Trophoblast cell (in vitro differentiated cells and primary cell): ENCODE results near the gene TAOK1.

Experiments used
- DNase-seq, 2 donors: peaks; one replicate each; pipeline ENCODE4 v3.0.0-alpha.2; 2016
- H2AFZ ChIP-seq: 2 replicates; pipeline ENCODE4 v1.6.1; 2013; ENCODE audit warnings: low read length, moderate library complexity, mild to moderate bottlenecking; ENCODE audit not compliant: insufficient read depth, poor library complexity
- H2AK5ac ChIP-seq: 2 replicates; pipeline ENCODE4 v1.6.1; 2013; ENCODE audit warnings: mild to moderate bottlenecking, low read length
- H2BK120ac ChIP-seq: 2 replicates; pipeline ENCODE4 v1.6.1; 2013; ENCODE audit warnings: low read length, mild to moderate bottlenecking, moderate library complexity; ENCODE audit not compliant: insufficient read depth, poor library complexity
- H2BK12ac ChIP-seq: 2 replicates; pipeline ENCODE4 v1.6.1; 2013; ENCODE audit warnings: mild to moderate bottlenecking, low read length, moderate library complexity
- H2BK5ac ChIP-seq: 2 replicates; pipeline ENCODE4 v1.6.1; 2013; ENCODE audit warnings: low read length, low read depth, moderate library complexity, mild to moderate bottlenecking; ENCODE audit not compliant: poor library complexity
- H3K14ac ChIP-seq: 2 replicates; pipeline ENCODE4 v1.6.1; 2013; ENCODE audit warnings: mild to moderate bottlenecking, low read length
- H3K18ac ChIP-seq: 2 replicates; pipeline ENCODE4 v1.6.1; 2013; ENCODE audit warnings: mild to moderate bottlenecking, low read length
- H3K23ac ChIP-seq: 2 replicates; pipeline ENCODE4 v1.6.1; 2013; ENCODE audit warnings: low read length
- H3K27ac ChIP-seq: 2 replicates; pipeline ENCODE4 v1.5.1; 2013; ENCODE audit warnings: low read depth, mild to moderate bottlenecking, inconsistent platforms, low read length, moderate library complexity
- H3K27me3 ChIP-seq: 2 replicates; pipeline ENCODE4 v1.6.1; 2013; ENCODE audit warnings: inconsistent platforms, mild to moderate bottlenecking, low read length, moderate library complexity; ENCODE audit not compliant: insufficient read depth
- H3K36me3 ChIP-seq, 2 experiments: 1 replicate in 1 of 2; 2 replicates in 1 of 2; pipeline ENCODE4 v1.6.1; 2013; ENCODE audit warnings: low read length in 2 of 2, mild to moderate bottlenecking in 2 of 2, moderate library complexity in 1 of 2; ENCODE audit not compliant: insufficient read depth in 2 of 2, control insufficient read depth in 1 of 2
- H3K4ac ChIP-seq: 2 replicates; pipeline ENCODE4 v1.6.1; 2013; ENCODE audit warnings: low read depth, mild to moderate bottlenecking, low read length, moderate library complexity
- H3K4me1 ChIP-seq, 2 experiments: 1 replicate in 1 of 2; 2 replicates in 1 of 2; pipeline ENCODE4 v1.6.1; 2013; ENCODE audit warnings: low read length in 2 of 2, mild to moderate bottlenecking in 2 of 2, moderate library complexity in 1 of 2; ENCODE audit not compliant: insufficient read depth in 2 of 2, control insufficient read depth in 1 of 2
- H3K4me2 ChIP-seq: 2 replicates; pipeline ENCODE4 v1.6.1; 2013; ENCODE audit warnings: inconsistent platforms, mild to moderate bottlenecking, low read length, moderate library complexity
- H3K4me3 ChIP-seq: 2 replicates; pipeline ENCODE4 v1.5.1; 2013; ENCODE audit warnings: mild to moderate bottlenecking, low read depth, low read length, inconsistent platforms
- H3K79me1 ChIP-seq: one replicate; pipeline ENCODE4 v1.6.1; 2013; ENCODE audit warnings: low read length
- H3K79me2 ChIP-seq: 2 replicates; pipeline ENCODE4 v1.6.1; 2013; ENCODE audit warnings: low read length, mild to moderate bottlenecking; ENCODE audit not compliant: control insufficient read depth, insufficient read depth, poor library complexity
- H3K9ac ChIP-seq: 2 replicates; pipeline ENCODE4 v1.6.1; 2013; ENCODE audit warnings: mild to moderate bottlenecking, low read length
- H3K9me3 ChIP-seq: 2 replicates; pipeline ENCODE4 v1.6.1; 2013; ENCODE audit warnings: low read depth, mild to moderate bottlenecking, control low read depth, inconsistent platforms, low read length; ENCODE audit not compliant: insufficient read depth
- H4K12ac ChIP-seq: 2 replicates; pipeline ENCODE4 v1.6.1; 2013; ENCODE audit warnings: low read depth, mild to moderate bottlenecking, low read length, moderate library complexity
- H4K8ac ChIP-seq: 2 replicates; pipeline ENCODE4 v1.6.1; 2013; ENCODE audit warnings: low read depth, mild to moderate bottlenecking, low read length, moderate library complexity
- H4K91ac ChIP-seq: one replicate; pipeline ENCODE4 v1.6.1; 2013; ENCODE audit warnings: low read depth, mild to moderate bottlenecking, low read length, moderate library complexity
- WGBS: extraction: QIAGEN DNeasy Blood & Tissue Kit; methylation state at CpG from one replicate; pipeline ENCODE4 v1.1.7; 2013; ENCODE audit warnings: missing lambda C conversion rate; ENCODE audit not compliant: insufficient read length, insufficient coverage; ENCODE audit errors: extremely low coverage; 5-methylcytosine and 5-hydroxymethylcytosine counted together

Gene TAOK1

DNA sequence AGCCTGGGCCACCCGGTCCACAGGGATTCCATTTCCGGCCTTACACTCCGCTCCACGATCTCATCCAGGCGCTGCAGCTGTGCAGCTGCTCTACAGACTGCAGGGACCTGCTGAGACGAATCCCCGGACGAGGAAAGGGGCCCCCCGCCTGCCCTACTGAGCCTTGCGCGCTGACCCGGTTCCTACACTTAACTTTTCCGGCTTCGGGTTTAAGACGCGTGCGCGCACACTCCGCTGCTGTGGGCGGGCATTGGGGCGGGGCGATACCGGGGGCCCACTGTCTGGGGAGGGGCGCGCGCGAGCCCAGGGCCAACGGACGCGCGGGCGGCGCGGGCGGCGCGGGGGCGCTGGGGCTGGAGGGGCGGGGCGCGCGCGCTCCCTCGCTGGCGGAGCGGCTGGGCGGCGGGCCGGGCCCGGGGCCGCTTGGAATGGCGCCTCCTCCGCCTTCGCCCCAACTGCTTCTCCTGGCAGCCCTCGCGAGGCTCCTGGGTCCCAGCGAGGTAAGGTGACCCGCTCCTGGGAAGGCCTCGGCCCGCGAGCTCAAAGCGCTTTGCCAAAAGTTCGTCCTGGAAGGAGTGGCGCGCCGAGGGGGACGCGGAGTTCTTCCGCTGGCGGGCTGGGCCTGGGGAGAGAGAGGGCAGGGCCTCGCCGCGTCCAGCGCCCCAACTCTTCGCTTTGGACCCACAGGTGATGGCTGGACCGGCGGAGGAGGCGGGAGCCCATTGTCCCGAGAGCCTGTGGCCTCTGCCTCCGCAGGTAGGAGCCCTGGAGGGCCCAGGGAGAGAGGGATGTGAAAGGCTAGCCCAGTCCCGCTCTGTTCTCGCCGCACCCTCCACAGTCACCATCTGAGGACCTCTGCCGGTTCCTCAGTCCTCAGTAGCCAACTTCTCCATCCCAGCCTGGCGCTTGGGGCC is 178.4 kb downstream of the TAOK1 start, which contains the start of gene TP53I13:
TP53I13 (plus strand) TSS at position 371 of the 914 bp plus-strand sequence; CDS start at position 429, 58 bp downstream.
- Histone ChIP-seq H3K9ac (peak within 1 kb of the TSS; percentile 85), H2AK5ac (peak within 1 kb of the TSS; percentile 58), H3K14ac (peak within 1 kb of the TSS; percentile 85), H3K18ac (peak within 1 kb of the TSS; percentile 87), H3K36me3 (peaks cover 13 to 14% of the 10 kb centered on the region in 2 experiments), H3K4me2 (peak within 1 kb of the TSS; percentile 97), H3K27me3 (peaks cover 11% of the 10 kb centered on the region), H3K79me1 (peaks cover 11% of the 10 kb centered on the region), H2BK12ac (peak within 1 kb of the TSS; percentile 42), H3K9me3 (peaks cover 3% of the 10 kb centered on the region), H3K4me1 (peaks cover 18 to 27% of the 10 kb centered on the region in 2 experiments), H3K27ac (peak within 1 kb of the TSS; percentile 59), H4K91ac (peak within 1 kb of the TSS; percentile 87), H3K4me3 (peak within 1 kb of the TSS; percentile 74), H3K4ac (peak within 1 kb of the TSS; percentile 64), H4K8ac (peak within 1 kb of the TSS; percentile 93), H3K23ac (no peak within 1 kb of the TSS), H2BK120ac (peak within 1 kb of the TSS; percentile 91), H4K12ac (peak within 1 kb of the TSS; percentile 90), H2BK5ac (peak within 1 kb of the TSS; percentile 63), H3K79me2 (peaks cover 7% of the 10 kb centered on the region), H2AFZ (peak within 1 kb of the TSS; percentile 95)
- WGBS: no CpG with 5 or more reads among the region's 85 CpGs
- peak; percentile 60 to 81 for DNase-seq

DNA sequence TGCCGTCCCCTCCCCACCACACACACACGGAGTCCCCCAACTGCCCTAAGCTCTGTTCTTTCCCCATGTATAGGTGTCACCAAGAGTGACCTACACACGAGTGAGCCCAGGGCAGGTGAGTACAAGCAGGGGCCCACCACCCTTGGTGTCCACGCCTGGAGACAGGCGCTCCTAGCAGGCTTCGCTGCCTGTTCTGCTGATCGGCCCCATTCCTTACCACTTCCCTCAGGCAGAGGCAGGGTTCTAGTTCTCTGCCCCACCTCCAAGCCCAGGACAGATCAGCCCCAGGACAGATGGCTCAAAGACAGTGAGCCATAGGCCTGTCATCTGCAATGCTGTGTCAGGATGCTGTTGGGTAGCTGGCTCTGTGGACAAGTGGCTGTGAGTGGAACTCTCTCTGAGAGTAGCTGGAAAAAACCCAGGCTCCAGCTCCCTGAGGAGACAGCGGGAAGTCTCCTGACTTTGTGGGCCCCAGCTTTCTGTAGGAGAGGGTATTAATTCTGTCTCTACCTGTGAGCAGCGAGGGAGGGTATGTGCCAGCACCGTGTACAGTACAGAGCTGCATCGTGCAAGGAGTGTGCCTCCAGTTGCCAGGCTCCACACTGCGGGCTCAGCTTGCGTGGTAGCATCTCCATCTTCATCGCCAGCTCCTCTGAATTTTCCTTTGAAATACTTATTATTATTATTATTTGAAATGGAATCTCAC is 179.2 kb downstream of the TAOK1 start:
- H2AK5ac ChIP-seq: peak overlapping the region; percentile 58
- no peak overlapping the region for H4K91ac ChIP-seq
- H2BK5ac ChIP-seq: no peak overlapping the region
- DNase-seq: peak; percentile 51 to 53
- H3K79me1 ChIP-seq: peaks cover 11% of the 10 kb centered on the region
- no CpG with 5 or more reads among the region's 14 CpGs for WGBS
- H4K12ac ChIP-seq: peak overlapping the region; percentile 90
- peaks cover 7% of the 10 kb centered on the region for H3K79me2 ChIP-seq
- H3K27me3 ChIP-seq: peaks cover 11% of the 10 kb centered on the region
- no peak overlapping the region for H2BK12ac ChIP-seq
- peak overlapping the region; percentile 91 for H2BK120ac ChIP-seq
- peak overlapping the region; percentile 25 for H3K9ac ChIP-seq
- peaks cover 21 to 22% of the 10 kb centered on the region in 2 experiments for H3K36me3 ChIP-seq
- peak overlapping the region; percentile 74 for H3K4me3 ChIP-seq
- peaks cover 2% of the 10 kb centered on the region for H3K9me3 ChIP-seq
- H3K4me1 ChIP-seq: peaks cover 18 to 27% of the 10 kb centered on the region in 2 experiments
- H3K4ac ChIP-seq: peak overlapping the region; percentile 64
- no peak overlapping the region for H3K23ac ChIP-seq
- H3K27ac ChIP-seq: no peak overlapping the region
- peak overlapping the region; percentile 85 for H3K14ac ChIP-seq
- H4K8ac ChIP-seq: peak overlapping the region; percentile 93
- H2AFZ ChIP-seq: peak overlapping the region; percentile 95
- H3K4me2 ChIP-seq: peak overlapping the region; percentile 89
- peak overlapping the region; percentile 87 for H3K18ac ChIP-seq

DNA sequence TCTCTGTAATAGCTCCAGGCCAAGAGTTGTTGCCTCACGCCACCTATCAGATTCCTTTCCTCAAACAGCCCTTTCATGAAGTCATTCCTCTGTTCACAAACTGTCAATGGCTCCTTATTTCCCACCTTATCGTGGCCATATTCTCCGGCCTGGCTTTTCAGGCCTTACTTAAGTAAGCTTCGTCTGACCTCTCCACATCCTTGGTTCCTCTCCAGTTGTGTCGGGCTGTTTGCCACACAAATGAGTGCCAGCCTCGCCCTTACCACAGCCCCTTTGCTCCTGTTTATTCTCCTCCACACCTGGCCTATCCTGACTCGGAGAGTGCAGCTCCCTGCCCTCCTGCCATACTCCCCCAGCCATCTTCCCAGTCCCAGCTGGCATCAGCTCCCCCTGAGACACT is 180.4 kb downstream of the TAOK1 start:
- no peak overlapping the region for H2BK12ac ChIP-seq
- no peak overlapping the region for H4K12ac ChIP-seq
- no peak overlapping the region for H3K18ac ChIP-seq
- no peak overlapping the region for H2AK5ac ChIP-seq
- H3K79me2 ChIP-seq: peaks cover 7% of the 10 kb centered on the region
- H3K9me3 ChIP-seq: peaks cover 2% of the 10 kb centered on the region
- peaks cover 11% of the 10 kb centered on the region for H3K79me1 ChIP-seq
- DNase-seq: peak; percentile 47 to 67
- no peak overlapping the region for H2BK5ac ChIP-seq
- no peak overlapping the region for H3K14ac ChIP-seq
- peaks cover 11% of the 10 kb centered on the region for H3K27me3 ChIP-seq
- H3K4me2 ChIP-seq: no peak overlapping the region
- no peak overlapping the region for H3K9ac ChIP-seq
- H3K23ac ChIP-seq: no peak overlapping the region
- H4K91ac ChIP-seq: no peak overlapping the region
- no peak overlapping the region for H2BK120ac ChIP-seq
- no peak overlapping the region for H4K8ac ChIP-seq
- no peak overlapping the region for H3K4ac ChIP-seq
- H2AFZ ChIP-seq: no peak overlapping the region
- no peak overlapping the region for H3K27ac ChIP-seq
- no peak overlapping the region for H3K4me3 ChIP-seq
- no CpG with 5 or more reads among the region's 7 CpGs for WGBS
- peaks cover 18 to 27% of the 10 kb centered on the region in 2 experiments for H3K4me1 ChIP-seq
- peaks cover 31 to 33% of the 10 kb centered on the region in 2 experiments for H3K36me3 ChIP-seq

DNA sequence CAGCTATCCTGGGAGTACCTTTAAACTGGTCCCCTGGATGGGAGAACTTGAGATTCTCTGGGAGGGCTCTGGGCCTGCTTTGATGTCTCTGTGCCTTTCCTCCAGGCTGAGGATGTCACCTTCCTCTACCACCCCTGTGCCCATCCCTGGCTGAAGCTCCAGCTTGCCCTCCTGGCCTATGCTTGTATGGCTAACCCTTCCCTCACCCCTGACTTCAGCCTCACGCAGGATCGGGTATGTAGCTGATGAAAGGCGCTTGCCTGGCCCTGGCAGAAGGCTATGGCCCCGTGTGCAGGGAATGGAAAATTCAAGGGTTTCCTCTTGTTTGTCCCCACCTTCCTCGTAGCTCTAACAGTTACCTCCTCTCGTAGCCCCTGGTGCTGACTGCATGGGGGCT is 181.3 kb downstream of the TAOK1 start:
- Histone ChIP-seq H3K4me3 (no peak overlapping the region), H2AFZ (no peak overlapping the region), H3K18ac (no peak overlapping the region), H3K27ac (no peak overlapping the region), H4K8ac (no peak overlapping the region), H3K27me3 (peaks cover 3% of the 10 kb centered on the region), H2BK5ac (no peak overlapping the region), H4K12ac (no peak overlapping the region), H2AK5ac (no peak overlapping the region), H3K79me1 (peaks cover 11% of the 10 kb centered on the region), H3K23ac (no peak overlapping the region), H3K79me2 (peaks cover 7% of the 10 kb centered on the region), H3K4me2 (no peak overlapping the region), H3K36me3 (peaks cover 40 to 43% of the 10 kb centered on the region in 2 experiments), H3K4me1 (peaks cover 9 to 18% of the 10 kb centered on the region in 2 experiments), H3K4ac (no peak overlapping the region), H2BK120ac (no peak overlapping the region), H4K91ac (no peak overlapping the region), H3K14ac (no peak overlapping the region), H3K9me3 (peaks cover 2% of the 10 kb centered on the region), H2BK12ac (no peak overlapping the region), H3K9ac (no peak overlapping the region)
- no peak for DNase-seq
- WGBS: no CpG with 5 or more reads among the region's 6 CpGs
